ENCODE results near the gene DGLUCY.
"Not testable (repeated sequence)": the region's sequence is repeated elsewhere in the genome, so short reads cannot be mapped to it uniquely, and the experiment has no call there.

The DGLUCY gene

DNA sequence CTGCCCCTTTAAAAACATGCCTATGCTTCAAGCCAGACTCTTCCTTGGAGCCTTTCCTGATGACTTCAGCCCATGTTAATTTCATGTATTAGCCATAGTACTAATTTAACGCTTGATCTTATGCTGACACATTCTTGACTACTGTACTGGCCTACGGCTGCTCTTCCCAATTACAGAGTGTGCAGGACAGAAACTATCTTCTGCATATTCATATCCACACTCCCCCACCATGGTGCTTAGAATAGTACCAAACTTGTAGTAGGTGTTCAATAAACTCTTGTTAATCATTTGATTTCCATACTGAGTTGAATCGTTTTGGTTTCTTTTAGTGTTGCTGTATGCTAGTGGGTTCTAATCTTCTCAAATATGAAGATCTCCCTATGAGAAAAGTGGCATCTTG lies 21.8 kb upstream of the DGLUCY start:
- no peak overlapping the region for H2AFZ ChIP-seq (ENCODE audit: low read depth)
- H3K36me3 ChIP-seq (ENCODE audit: insufficient read depth), result no peaks in the 10 kb centered on the region
- H4K20me1 ChIP-seq (ENCODE audit: insufficient read depth), result no peaks in the 10 kb centered on the region
- H3K4me3 ChIP-seq (IDR thresholded peaks at IDR 0.05; ENCODE audit: insufficient read depth, low read depth, low read length), result no peak overlapping the region
- H3K4me1 ChIP-seq (ENCODE audit: low read depth, poor library complexity, severe bottlenecking), result no peaks in the 10 kb centered on the region
- H3K79me2 ChIP-seq (ENCODE audit: insufficient read depth, low read depth), result no peaks in the 10 kb centered on the region
- H3K27ac ChIP-seq, result no peak overlapping the region
- H3K27me3 ChIP-seq (ENCODE audit: insufficient read depth, low read depth), result no peaks in the 10 kb centered on the region
- TF ChIP-seq, protein P1, sequence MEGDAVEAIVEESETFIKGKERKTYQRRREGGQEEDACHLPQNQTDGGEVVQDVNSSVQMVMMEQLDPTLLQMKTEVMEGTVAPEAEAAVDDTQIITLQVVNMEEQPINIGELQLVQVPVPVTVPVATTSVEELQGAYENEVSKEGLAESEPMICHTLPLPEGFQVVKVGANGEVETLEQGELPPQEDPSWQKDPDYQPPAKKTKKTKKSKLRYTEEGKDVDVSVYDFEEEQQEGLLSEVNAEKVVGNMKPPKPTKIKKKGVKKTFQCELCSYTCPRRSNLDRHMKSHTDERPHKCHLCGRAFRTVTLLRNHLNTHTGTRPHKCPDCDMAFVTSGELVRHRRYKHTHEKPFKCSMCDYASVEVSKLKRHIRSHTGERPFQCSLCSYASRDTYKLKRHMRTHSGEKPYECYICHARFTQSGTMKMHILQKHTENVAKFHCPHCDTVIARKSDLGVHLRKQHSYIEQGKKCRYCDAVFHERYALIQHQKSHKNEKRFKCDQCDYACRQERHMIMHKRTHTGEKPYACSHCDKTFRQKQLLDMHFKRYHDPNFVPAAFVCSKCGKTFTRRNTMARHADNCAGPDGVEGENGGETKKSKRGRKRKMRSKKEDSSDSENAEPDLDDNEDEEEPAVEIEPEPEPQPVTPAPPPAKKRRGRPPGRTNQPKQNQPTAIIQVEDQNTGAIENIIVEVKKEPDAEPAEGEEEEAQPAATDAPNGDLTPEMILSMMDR (conservative IDR thresholded peaks at IDR 0.05; ENCODE audit: low read depth, low read length), result no peak
- no peak overlapping the region for H3K4me2 ChIP-seq
- H3K9ac ChIP-seq, result no peak overlapping the region

DNA sequence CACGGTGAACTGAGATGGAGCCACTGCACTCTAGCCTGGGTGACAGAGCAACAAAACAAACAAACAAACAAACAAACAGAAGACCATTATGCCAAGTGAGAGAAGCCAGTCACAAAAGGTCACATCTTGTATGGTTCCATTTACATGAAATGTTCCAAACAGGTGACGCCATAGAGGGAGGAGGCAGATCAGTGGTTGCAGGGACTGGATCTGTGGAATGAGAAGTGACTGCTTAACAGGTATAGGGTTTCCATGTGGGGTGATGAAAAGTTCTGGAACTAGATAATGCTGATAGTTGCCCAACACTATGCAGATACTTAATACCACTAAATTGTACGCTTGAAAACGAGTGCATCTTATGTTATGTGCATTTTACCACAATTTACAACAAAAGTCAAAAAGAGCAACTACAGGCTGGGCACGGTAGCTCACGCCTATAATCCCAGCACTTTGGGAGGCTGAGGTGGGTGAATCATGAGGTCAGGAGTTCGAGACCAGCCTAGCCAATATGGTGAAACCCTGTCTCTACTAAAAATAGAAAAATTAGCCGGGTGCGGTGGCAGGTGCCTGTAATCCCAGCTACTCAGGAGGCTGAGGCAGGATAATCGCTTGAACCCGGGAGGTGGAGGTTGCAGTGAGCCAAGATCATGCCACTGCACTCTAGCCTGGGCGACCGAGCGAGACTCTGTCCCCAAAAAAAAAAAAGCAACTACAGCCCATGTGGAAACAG lies 20.0 kb upstream of the DGLUCY start:
- H4K20me1 ChIP-seq (ENCODE audit: insufficient read depth); H3K27ac ChIP-seq; H3K36me3 ChIP-seq (ENCODE audit: insufficient read depth); H3K4me1 ChIP-seq (ENCODE audit: low read depth, poor library complexity, severe bottlenecking); H2AFZ ChIP-seq (ENCODE audit: low read depth); H3K4me3 ChIP-seq (IDR thresholded peaks at IDR 0.05; ENCODE audit: insufficient read depth, low read depth, low read length); H3K4me2 ChIP-seq; H3K27me3 ChIP-seq (ENCODE audit: insufficient read depth, low read depth); H3K9ac ChIP-seq; H3K79me2 ChIP-seq (ENCODE audit: insufficient read depth, low read depth): not testable (repeated sequence)

GRCh38 chr14:91094772-91095171 lies 19.1 kb upstream of the DGLUCY start:
- TF ChIP-seq, protein P1 (conservative IDR thresholded peaks at IDR 0.05; ENCODE audit: low read depth, low read length), result no peak
- no peaks in the 10 kb centered on the region for H3K4me1 ChIP-seq (ENCODE audit: low read depth, poor library complexity, severe bottlenecking)
- H3K27me3 ChIP-seq (ENCODE audit: insufficient read depth, low read depth), result no peaks in the 10 kb centered on the region
- no peak overlapping the region for H3K27ac ChIP-seq
- no peak overlapping the region for H3K9ac ChIP-seq
- H2AFZ ChIP-seq (ENCODE audit: low read depth), result no peak overlapping the region
- H3K4me2 ChIP-seq, result no peak overlapping the region
- no peaks in the 10 kb centered on the region for H3K79me2 ChIP-seq (ENCODE audit: insufficient read depth, low read depth)
- no peaks in the 10 kb centered on the region for H4K20me1 ChIP-seq (ENCODE audit: insufficient read depth)
- H3K4me3 ChIP-seq (IDR thresholded peaks at IDR 0.05; ENCODE audit: insufficient read depth, low read depth, low read length), result no peak overlapping the region
- no peaks in the 10 kb centered on the region for H3K36me3 ChIP-seq (ENCODE audit: insufficient read depth)

- no peak overlapping the region for H3K4me2 ChIP-seq
- no peak overlapping the region for H2AFZ ChIP-seq (ENCODE audit: low read depth)
- no peak overlapping the region for H3K9ac ChIP-seq
- no peaks in the 10 kb centered on the region for H3K27me3 ChIP-seq (ENCODE audit: insufficient read depth, low read depth)
- no peaks in the 10 kb centered on the region for H3K36me3 ChIP-seq (ENCODE audit: insufficient read depth)
- no peak overlapping the region for H3K27ac ChIP-seq
- no peaks in the 10 kb centered on the region for H3K4me1 ChIP-seq (ENCODE audit: low read depth, poor library complexity, severe bottlenecking)
- H3K79me2 ChIP-seq (ENCODE audit: insufficient read depth, low read depth), result no peaks in the 10 kb centered on the region
- TF ChIP-seq, protein P1 (conservative IDR thresholded peaks at IDR 0.05; ENCODE audit: low read depth, low read length), result no peak
- H3K4me3 ChIP-seq (IDR thresholded peaks at IDR 0.05; ENCODE audit: insufficient read depth, low read depth, low read length), result no peak overlapping the region
- no peaks in the 10 kb centered on the region for H4K20me1 ChIP-seq (ENCODE audit: insufficient read depth)
Measured at GRCh38 chr14:91095178-91095577, 18.7 kb upstream of the DGLUCY start.

DNA sequence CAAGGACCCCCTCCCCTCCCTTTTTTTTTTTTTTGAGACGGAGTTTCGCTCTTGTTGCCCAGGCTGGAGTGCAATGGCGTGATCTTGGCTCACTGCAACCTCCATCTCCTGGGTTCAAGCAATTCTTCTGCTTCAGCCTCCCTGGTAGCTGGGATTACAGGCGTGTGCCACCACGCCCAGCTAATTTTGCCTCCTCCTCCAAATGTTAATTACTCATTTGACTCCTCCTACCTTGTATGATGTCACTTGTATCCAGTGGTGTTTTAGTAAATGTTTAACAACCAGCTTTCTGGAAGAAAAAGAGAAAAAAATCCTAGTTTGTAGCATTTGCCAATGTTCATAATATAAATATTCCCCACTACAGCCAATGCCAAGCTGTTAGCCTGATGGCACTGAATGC lies 16.2 kb upstream of the DGLUCY start:
- H3K79me2 ChIP-seq (ENCODE audit: insufficient read depth, low read depth); H3K27ac ChIP-seq; H3K9ac ChIP-seq; H3K27me3 ChIP-seq (ENCODE audit: insufficient read depth, low read depth); H3K4me1 ChIP-seq (ENCODE audit: low read depth, poor library complexity, severe bottlenecking); H4K20me1 ChIP-seq (ENCODE audit: insufficient read depth); H2AFZ ChIP-seq (ENCODE audit: low read depth); H3K36me3 ChIP-seq (ENCODE audit: insufficient read depth); H3K4me2 ChIP-seq; H3K4me3 ChIP-seq (IDR thresholded peaks at IDR 0.05; ENCODE audit: insufficient read depth, low read depth, low read length): not testable (repeated sequence)

All from KMS-11 (cell line).